ENCODE data around the gene VPS13D. TPM values are rescaled to one million over a fixed set of nuclear protein-coding genes. Genes with fewer than 3 reads are reported as not detected.

VPS13D gene
- total RNA-seq, 1 experiment from 2014 or later = 20.2 TPM

GRCh38 chr1:12398479-12398878 is 168.6 kb downstream of the VPS13D start:
- Histone ChIP-seq H3K4me2 (ENCODE audit: insufficient read depth, insufficient read length, low read length) (no peak overlapping the region), H4K20me1 (ENCODE audit: control insufficient read depth, insufficient read depth, insufficient read length) (no peaks in the 10 kb centered on the region), H3K4ac (ENCODE audit: low read depth, low read length) (no peak overlapping the region), H2BK120ac (ENCODE audit: low read depth, low read length, poor library complexity, severe bottlenecking) (no peak overlapping the region), H3K56ac (ENCODE audit: insufficient read length, low read depth, low read length) (no peak overlapping the region), H3K23me2 (ENCODE audit: insufficient read length, low read depth, low read length, poor library complexity, severe bottlenecking) (no peaks in the 10 kb centered on the region), H2AK5ac (ENCODE audit: insufficient read length, low read length) (no peak overlapping the region), H3K27me3 (ENCODE audit: insufficient read depth, low read length) (no peaks in the 10 kb centered on the region), H4K8ac (replicated peaks; ENCODE audit: insufficient read length, low read depth, low read length) (no peak overlapping the region), H3T11ph (ENCODE audit: low read length) (no peak overlapping the region), H3K27ac (ENCODE audit: insufficient read length, low read depth, low read length) (no peak overlapping the region), H2BK12ac (ENCODE audit: insufficient read length, low read depth, low read length) (no peak overlapping the region), H4K91ac (ENCODE audit: insufficient read length, low read depth, low read length) (no peak overlapping the region), H3K9me3 (ENCODE audit: control insufficient read depth, low read depth, low read length) (no peaks in the 10 kb centered on the region), H3K14ac (ENCODE audit: insufficient read depth, low read length) (no peak overlapping the region), H2AFZ (ENCODE audit: low read length) (no peak overlapping the region), H3K9ac (ENCODE audit: extremely low read depth, insufficient read length, low read length) (no peak overlapping the region), H3K79me2 (ENCODE audit: insufficient read depth, low read length) (no peaks in the 10 kb centered on the region), H2BK5ac (ENCODE audit: insufficient read length, low read length) (no peak overlapping the region), H4K5ac (ENCODE audit: insufficient read length, low read depth, low read length) (no peak overlapping the region), H3K23ac (ENCODE audit: insufficient read length, low read depth, low read length) (no peak overlapping the region), H2BK20ac (ENCODE audit: low read depth, low read length, poor library complexity, severe bottlenecking) (no peak overlapping the region), H3K79me1 (ENCODE audit: insufficient read depth, low read depth, low read length, poor library complexity, severe bottlenecking) (no peaks in the 10 kb centered on the region), H3K4me1 (ENCODE audit: insufficient read depth, low read length) (no peaks in the 10 kb centered on the region), H3K18ac (ENCODE audit: insufficient read length, low read depth, low read length) (no peak overlapping the region), H2BK15ac (ENCODE audit: low read depth, low read length) (no peak overlapping the region)
- Mint-ChIP-seq H3K4me1 (peaks cover 3 to 4% of the 10 kb centered on the region in 2 experiments; a peak in 3 of 4 replicates), H3K4me3 (no peak overlapping the region), H3K27me3 (ENCODE audit: low read depth) (no peaks in the 10 kb centered on the region), H3K27ac (no peak overlapping the region), H3K36me3 (ENCODE audit: insufficient read depth in 1 of 3, low read depth in 3 of 3) (peaks cover 0 to 8% (median 4%) of the 10 kb centered on the region in 3 experiments; a peak in 1 of 7 replicates), H3K9me3 (no peaks in the 10 kb centered on the region)
- WGBS (ENCODE audit: extremely low coverage, insufficient read length, low lambda C conversion rate) = no CpG with 5 or more reads among the region's 6 CpGs
- TF ChIP-seq CTCF (conservative IDR thresholded peaks at IDR 0.05) = no peak
- DNase-seq = no peak

Data from H9 (cell line).